Adrenal gland (tissue), 5 donors: ENCODE results near the gene FMNL2.

ENCODE experiments used
- CTCF ChIP-seq, 6 experiments: fragments of 450-650 bp in 4 of 6; fragments of 200-600 bp in 2 of 6; sonication (generic) in 1 of 6; IDR thresholded peaks; 1 replicate in 5 of 6; 2 replicates in 1 of 6; pipeline versions ENCODE4 v1.5.1 to v1.8.0; 2016 to 2021; ENCODE audit warnings: antibody characterized with exemption in 6 of 6, mild to moderate bottlenecking in 2 of 6, moderate library complexity in 1 of 6
- POLR2A ChIP-seq, 2 donors: fragments of 450-650 bp; IDR thresholded peaks; one replicate each; pipeline ENCODE4 v1.6.1; 2017; ENCODE audit warnings: antibody characterized with exemption in 2 of 2, mild to moderate bottlenecking in 2 of 2, moderate library complexity in 1 of 2
- donor health status: DM: no; HTN: no; CAD: no.

- TF ChIP-seq CTCF (IDR thresholded peaks at IDR 0.05): no peak
- no peak for TF ChIP-seq POLR2A (IDR thresholded peaks at IDR 0.05)
These were observed 144.3 kb downstream of the FMNL2 start for GRCh38 chr2:152479282-152479681.
